HCT116 (cell line): ENCODE measurements around the gene CLDN12.

ENCODE experiments used
- ATF3 ChIP-seq: IDR thresholded peaks from 2 replicates; pipeline ENCODE4 v1.6.1; 2012
- CBX3 ChIP-seq: IDR thresholded peaks from 2 replicates; pipeline ENCODE4 v1.6.1; 2012; ENCODE audit warnings: low read depth
- CTCF ChIP-seq, 3 experiments: fragments of 200-600 bp in 1 of 3; sonication (generic) in 1 of 3; IDR thresholded peaks in 2 of 3; conservative IDR thresholded peaks in 1 of 3; 2 replicates each; pipeline ENCODE4 v1.5.1; 2012 to 2017; ENCODE audit warnings: low read depth in 2 of 3, low read length in 2 of 3, antibody characterized with exemption in 1 of 3, borderline replicate concordance in 1 of 3, control low read depth in 1 of 3, mild to moderate bottlenecking in 1 of 3, mixed read lengths in 1 of 3, mixed run types in 1 of 3, moderate library complexity in 1 of 3; ENCODE audit not compliant: insufficient read depth in 1 of 3
- EZH2 ChIP-seq: fragments of 200-600 bp; sonication (generic); IDR thresholded peaks from 2 replicates; pipeline ENCODE4 v1.6.1; 2017; ENCODE audit warnings: antibody characterized with exemption, mixed run types
- EZH2phosphoT487 ChIP-seq: fragments of 200-600 bp; IDR thresholded peaks from 2 replicates; pipeline ENCODE4 v1.6.1; 2018; ENCODE audit warnings: antibody characterized with exemption, borderline replicate concordance
- MAX ChIP-seq: IDR thresholded peaks from 2 replicates; pipeline ENCODE4 v1.6.1; 2012
- POLR2A ChIP-seq: IDR thresholded peaks from 2 replicates; pipeline ENCODE4 v1.7.0; 2011; ENCODE audit warnings: borderline replicate concordance; ENCODE audit not compliant: insufficient read depth, insufficient read length; ENCODE audit errors: extremely low read depth
- POLR2AphosphoS5 ChIP-seq: IDR thresholded peaks from 2 replicates; pipeline ENCODE4 v1.6.1; 2011; ENCODE audit warnings: mild to moderate bottlenecking, low read depth, low read length, moderate library complexity
- RAD21 ChIP-seq: IDR thresholded peaks from 2 replicates; pipeline ENCODE4 v1.6.1; 2012; ENCODE audit warnings: low read depth, mild to moderate bottlenecking
- ZFX ChIP-seq: fragments of 450-650 bp; IDR thresholded peaks from 2 replicates; pipeline ENCODE4 v1.6.1; 2017
- ZNF274 ChIP-seq: fragments of 200-500 bp; sonication (Bioruptor generic); IDR thresholded peaks from 2 replicates; pipeline ENCODE4 v1.6.1; 2014; ENCODE audit warnings: mild to moderate bottlenecking, low read depth, low read length, inconsistent platforms

- TF ChIP-seq CTCF (IDR thresholded peaks at IDR 0.05 in 2 of 3, conservative IDR thresholded peaks at IDR 0.05 in 1 of 3; ENCODE audit: borderline replicate concordance in 1 of 3, insufficient read depth in 1 of 3, low read depth in 2 of 3, low read length in 2 of 3) = no peak
- no peak for TF ChIP-seq POLR2AphosphoS5
- no peak for TF ChIP-seq CBX3
- no peak for TF ChIP-seq EZH2
- TF ChIP-seq POLR2A = no peak
- no peak for TF ChIP-seq ATF3
- no peak for TF ChIP-seq ZNF274
- no peak for TF ChIP-seq ZFX
- no peak for TF ChIP-seq MAX
- no peak for TF ChIP-seq EZH2phosphoT487
- no peak for TF ChIP-seq RAD21
These were observed 19.4 kb upstream of the CLDN12 start for GRCh38 chr7:90383861-90384260.
